ENCODE measurements around the gene KRT77. TPM values are rescaled to one million over a fixed set of nuclear protein-coding genes. Genes with fewer than 3 reads are reported as not detected.

The KRT77 gene
- total and polyA plus RNA-seq, 2 experiments from 2014 or later, result not detected

DNA sequence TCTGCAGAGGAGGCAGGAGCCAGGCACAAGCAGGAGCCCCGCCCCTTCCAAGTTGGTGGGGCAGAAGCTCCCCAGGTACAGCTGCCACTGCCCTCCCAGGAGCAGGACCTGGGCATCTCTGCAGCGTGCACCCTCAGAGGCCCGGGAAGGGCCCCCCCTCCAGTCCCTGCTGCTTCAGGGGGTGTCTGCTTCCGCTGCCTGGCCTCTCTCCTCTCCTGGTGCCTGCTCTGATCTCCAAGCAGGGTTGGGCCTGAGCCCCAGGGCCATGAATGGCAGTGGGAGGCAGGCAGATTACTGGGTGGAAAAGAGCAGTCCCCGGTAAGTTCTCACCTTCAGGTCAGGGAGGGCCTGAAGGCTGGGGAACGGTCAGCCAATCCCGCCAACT lies 38.9 kb upstream of the KRT77 start:
- Histone ChIP-seq H3K27ac (ENCODE audit: low read depth) (no peak overlapping the region), H3K79me2 (replicated peaks; ENCODE audit: insufficient read depth) (no peaks in the 10 kb centered on the region), H3K27me3 (ENCODE audit: insufficient read depth) (no peaks in the 10 kb centered on the region), H3F3A (replicated peaks; ENCODE audit: low read depth) (no peaks in the 10 kb centered on the region), H3K9me2 (ENCODE audit: insufficient read depth) (0 out of 2 replicates have a peak, but pooled peaks cover 5% of the 10 kb centered on the region), H3K4me2 (no peak overlapping the region), H3K36me3 (ENCODE audit: insufficient read depth) (no peaks in the 10 kb centered on the region), H2AFZ (no peak overlapping the region), H3K4me1 (ENCODE audit: insufficient read depth) (no peaks in the 10 kb centered on the region), H4K20me1 (replicated peaks; ENCODE audit: insufficient read depth) (0 out of 2 replicates have a peak, but pooled peaks cover 3% of the 10 kb centered on the region), H3K4me3 (no peak overlapping the region)
- Mint-ChIP-seq H3K9me3 (peaks cover 3% of the 10 kb centered on the region; the same call in 1 of the 3 replicates), H3K4me1 (peaks cover 6% of the 10 kb centered on the region; the same call in 1 of the 3 replicates), H3K27ac (no peak overlapping the region), H3K27me3 (ENCODE audit: insufficient read depth, low read depth, poor library complexity) (peaks cover 12% of the 10 kb centered on the region), H3K4me3 (no peak overlapping the region), H3K36me3 (ENCODE audit: low read depth) (no peaks in the 10 kb centered on the region; the same call in 2 of the 3 replicates)
- TF ChIP-seq POLR2AphosphoS5 (IDR thresholded peaks at IDR 0.05; ENCODE audit: low read depth) (no peak), EZH2 (IDR thresholded peaks at IDR 0.05; ENCODE audit: low read depth, unreplicated experiment) (no peak)
- TF ChIP-seq, protein P1, sequence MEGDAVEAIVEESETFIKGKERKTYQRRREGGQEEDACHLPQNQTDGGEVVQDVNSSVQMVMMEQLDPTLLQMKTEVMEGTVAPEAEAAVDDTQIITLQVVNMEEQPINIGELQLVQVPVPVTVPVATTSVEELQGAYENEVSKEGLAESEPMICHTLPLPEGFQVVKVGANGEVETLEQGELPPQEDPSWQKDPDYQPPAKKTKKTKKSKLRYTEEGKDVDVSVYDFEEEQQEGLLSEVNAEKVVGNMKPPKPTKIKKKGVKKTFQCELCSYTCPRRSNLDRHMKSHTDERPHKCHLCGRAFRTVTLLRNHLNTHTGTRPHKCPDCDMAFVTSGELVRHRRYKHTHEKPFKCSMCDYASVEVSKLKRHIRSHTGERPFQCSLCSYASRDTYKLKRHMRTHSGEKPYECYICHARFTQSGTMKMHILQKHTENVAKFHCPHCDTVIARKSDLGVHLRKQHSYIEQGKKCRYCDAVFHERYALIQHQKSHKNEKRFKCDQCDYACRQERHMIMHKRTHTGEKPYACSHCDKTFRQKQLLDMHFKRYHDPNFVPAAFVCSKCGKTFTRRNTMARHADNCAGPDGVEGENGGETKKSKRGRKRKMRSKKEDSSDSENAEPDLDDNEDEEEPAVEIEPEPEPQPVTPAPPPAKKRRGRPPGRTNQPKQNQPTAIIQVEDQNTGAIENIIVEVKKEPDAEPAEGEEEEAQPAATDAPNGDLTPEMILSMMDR (conservative IDR thresholded peaks at IDR 0.05; ENCODE audit: low read depth in 2 of 2), result no peak
- DNase-seq (ENCODE audit: low spot score) (no peak), ATAC-seq (peak; percentile 42; the same call in 2 of the 3 replicates)

DNA sequence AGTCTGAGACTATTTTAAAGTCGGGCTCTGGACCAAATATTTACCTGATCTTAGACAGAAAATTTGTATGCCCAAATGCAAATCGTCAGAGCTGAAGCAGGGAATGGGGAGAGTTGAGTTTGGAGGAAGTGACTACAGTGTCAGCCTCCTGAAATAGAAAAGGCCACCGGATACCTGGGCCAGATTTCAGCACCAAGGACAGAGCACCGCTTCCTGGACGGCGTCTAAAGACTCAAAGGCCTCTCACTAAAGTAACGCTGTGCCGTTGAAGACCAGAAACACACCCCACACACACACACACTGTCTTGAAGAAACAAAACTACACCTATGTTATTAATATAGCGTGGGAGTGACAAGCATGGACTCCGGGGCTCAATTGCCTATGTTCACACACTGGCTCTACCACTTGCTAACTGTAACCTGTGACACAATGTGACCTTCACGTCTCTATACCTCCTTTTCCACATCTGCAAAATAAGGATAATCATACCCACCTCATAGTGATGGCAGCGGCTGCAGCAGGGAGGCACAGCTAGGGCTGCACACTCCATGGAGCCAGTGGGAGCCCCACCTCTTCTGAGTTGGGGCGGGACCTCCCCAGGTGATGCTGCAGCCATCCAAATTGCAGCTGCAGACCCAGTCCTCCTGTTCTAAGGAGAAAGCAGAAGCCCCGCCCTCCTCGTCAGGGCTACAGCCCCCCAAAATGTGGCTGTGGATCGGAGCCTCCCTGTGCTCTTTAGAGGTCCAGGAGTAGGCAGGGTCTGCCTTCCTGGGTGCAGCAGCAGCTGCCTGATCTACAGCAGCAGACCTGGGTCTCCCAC lies 38.3 kb upstream of the KRT77 start:
- H3K4me1 ChIP-seq (ENCODE audit: insufficient read depth), result no peaks in the 10 kb centered on the region
- no peak overlapping the region for H3K27ac Mint-ChIP-seq
- H3K36me3 ChIP-seq (ENCODE audit: insufficient read depth), result no peaks in the 10 kb centered on the region

More for the DNA sequence above, 38.3 kb upstream of the KRT77 start:
- DNase-seq (ENCODE audit: low spot score) (peak; percentile 89), ATAC-seq (peak; percentile 97)
- Histone ChIP-seq H3K9me2 (ENCODE audit: insufficient read depth) (no peaks in the 10 kb centered on the region), H2AFZ (no peak overlapping the region), H4K20me1 (replicated peaks; ENCODE audit: insufficient read depth) (0 out of 2 replicates have a peak, but pooled peaks cover 3% of the 10 kb centered on the region), H3F3A (replicated peaks; ENCODE audit: low read depth) (no peaks in the 10 kb centered on the region), H3K27ac (ENCODE audit: low read depth) (no peak overlapping the region), H3K4me3 (no peak overlapping the region), H3K4me2 (no peak overlapping the region), H3K79me2 (replicated peaks; ENCODE audit: insufficient read depth) (no peaks in the 10 kb centered on the region), H3K27me3 (ENCODE audit: insufficient read depth) (no peaks in the 10 kb centered on the region)
- TF ChIP-seq, protein P2, sequence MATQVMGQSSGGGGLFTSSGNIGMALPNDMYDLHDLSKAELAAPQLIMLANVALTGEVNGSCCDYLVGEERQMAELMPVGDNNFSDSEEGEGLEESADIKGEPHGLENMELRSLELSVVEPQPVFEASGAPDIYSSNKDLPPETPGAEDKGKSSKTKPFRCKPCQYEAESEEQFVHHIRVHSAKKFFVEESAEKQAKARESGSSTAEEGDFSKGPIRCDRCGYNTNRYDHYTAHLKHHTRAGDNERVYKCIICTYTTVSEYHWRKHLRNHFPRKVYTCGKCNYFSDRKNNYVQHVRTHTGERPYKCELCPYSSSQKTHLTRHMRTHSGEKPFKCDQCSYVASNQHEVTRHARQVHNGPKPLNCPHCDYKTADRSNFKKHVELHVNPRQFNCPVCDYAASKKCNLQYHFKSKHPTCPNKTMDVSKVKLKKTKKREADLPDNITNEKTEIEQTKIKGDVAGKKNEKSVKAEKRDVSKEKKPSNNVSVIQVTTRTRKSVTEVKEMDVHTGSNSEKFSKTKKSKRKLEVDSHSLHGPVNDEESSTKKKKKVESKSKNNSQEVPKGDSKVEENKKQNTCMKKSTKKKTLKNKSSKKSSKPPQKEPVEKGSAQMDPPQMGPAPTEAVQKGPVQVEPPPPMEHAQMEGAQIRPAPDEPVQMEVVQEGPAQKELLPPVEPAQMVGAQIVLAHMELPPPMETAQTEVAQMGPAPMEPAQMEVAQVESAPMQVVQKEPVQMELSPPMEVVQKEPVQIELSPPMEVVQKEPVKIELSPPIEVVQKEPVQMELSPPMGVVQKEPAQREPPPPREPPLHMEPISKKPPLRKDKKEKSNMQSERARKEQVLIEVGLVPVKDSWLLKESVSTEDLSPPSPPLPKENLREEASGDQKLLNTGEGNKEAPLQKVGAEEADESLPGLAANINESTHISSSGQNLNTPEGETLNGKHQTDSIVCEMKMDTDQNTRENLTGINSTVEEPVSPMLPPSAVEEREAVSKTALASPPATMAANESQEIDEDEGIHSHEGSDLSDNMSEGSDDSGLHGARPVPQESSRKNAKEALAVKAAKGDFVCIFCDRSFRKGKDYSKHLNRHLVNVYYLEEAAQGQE (IDR thresholded peaks at IDR 0.05; ENCODE audit: unreplicated experiment), result peak; percentile 94
- TF ChIP-seq NANOG (IDR thresholded peaks at IDR 0.05; ENCODE audit: borderline replicate concordance), result no peak
- no peaks in the 10 kb centered on the region; the same call in 2 of the 3 replicates for H3K36me3 Mint-ChIP-seq (ENCODE audit: low read depth)
- H3K27me3 Mint-ChIP-seq (ENCODE audit: insufficient read depth, low read depth, poor library complexity), result peaks cover 12% of the 10 kb centered on the region
- no peak overlapping the region for H3K4me3 Mint-ChIP-seq
- peaks cover 6% of the 10 kb centered on the region; the same call in 1 of the 3 replicates for H3K4me1 Mint-ChIP-seq
- H3K9me3 Mint-ChIP-seq, result peaks cover 3% of the 10 kb centered on the region; the same call in 1 of the 3 replicates

Data from GM23338 (cell line).